ENCODE results near the gene SGIP1. TPM values are rescaled to one million over a fixed set of nuclear protein-coding genes. Genes with fewer than 3 reads are reported as not detected.

SGIP1 gene
- total RNA-seq, 1 donor from 2014 or later = 16.0 TPM

DNA sequence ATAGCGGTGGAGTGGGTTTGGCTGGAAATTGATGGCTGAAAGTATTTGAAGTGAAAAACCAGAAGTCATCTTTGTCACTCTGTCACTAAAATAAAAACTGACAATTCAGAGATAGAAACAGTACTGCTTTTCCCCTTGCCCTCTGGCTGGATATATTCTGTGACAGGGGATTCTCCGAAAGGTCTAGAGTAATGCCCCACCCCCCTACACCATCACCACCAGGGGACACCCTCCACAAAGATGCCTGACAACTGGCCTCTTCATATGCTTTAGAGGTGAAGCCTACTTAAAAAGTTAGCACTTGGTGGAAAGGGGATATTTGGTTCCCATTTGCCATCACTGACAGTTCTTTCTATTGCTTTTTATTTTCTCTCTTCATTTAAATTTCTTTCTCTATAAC, 73.5 kb downstream of the SGIP1 start:
- DNase-seq (ENCODE audit: low spot score, unreplicated experiment) = no peak
- TF ChIP-seq, protein P1, sequence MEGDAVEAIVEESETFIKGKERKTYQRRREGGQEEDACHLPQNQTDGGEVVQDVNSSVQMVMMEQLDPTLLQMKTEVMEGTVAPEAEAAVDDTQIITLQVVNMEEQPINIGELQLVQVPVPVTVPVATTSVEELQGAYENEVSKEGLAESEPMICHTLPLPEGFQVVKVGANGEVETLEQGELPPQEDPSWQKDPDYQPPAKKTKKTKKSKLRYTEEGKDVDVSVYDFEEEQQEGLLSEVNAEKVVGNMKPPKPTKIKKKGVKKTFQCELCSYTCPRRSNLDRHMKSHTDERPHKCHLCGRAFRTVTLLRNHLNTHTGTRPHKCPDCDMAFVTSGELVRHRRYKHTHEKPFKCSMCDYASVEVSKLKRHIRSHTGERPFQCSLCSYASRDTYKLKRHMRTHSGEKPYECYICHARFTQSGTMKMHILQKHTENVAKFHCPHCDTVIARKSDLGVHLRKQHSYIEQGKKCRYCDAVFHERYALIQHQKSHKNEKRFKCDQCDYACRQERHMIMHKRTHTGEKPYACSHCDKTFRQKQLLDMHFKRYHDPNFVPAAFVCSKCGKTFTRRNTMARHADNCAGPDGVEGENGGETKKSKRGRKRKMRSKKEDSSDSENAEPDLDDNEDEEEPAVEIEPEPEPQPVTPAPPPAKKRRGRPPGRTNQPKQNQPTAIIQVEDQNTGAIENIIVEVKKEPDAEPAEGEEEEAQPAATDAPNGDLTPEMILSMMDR (IDR thresholded peaks at IDR 0.05; ENCODE audit: unreplicated experiment) = no peak
- Mint-ChIP-seq H3K36me3 (ENCODE audit: insufficient read depth) (peaks cover 1% of the 10 kb centered on the region), H3K9me3 (ENCODE audit: low read depth) (peaks cover 3% of the 10 kb centered on the region), H3K27me3 (no peaks in the 10 kb centered on the region), H3K4me3 (ENCODE audit: low read depth) (no peak overlapping the region), H3K4me1 (ENCODE audit: low read depth) (peaks cover 3% of the 10 kb centered on the region), H3K27ac (no peak overlapping the region)

DNA sequence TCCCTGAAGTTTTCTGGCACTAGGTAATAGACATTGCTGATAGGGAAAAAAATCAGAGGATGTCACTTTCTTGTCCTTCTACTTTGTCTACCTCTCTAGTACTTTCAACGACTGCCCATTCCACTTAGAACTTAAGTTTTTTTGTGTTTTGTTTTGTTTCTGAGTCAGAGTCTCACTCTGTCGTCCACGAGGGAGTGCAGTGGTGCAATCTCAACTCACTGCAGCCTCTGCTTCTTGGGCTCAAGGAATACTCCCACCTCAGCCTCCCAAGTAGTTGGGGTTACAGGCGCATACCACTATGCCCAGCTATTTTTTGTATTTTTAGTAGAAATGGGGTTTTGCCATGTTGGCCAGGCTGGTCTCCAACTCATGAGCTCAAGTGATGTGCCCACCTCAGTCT, 79.2 kb downstream of the SGIP1 start:
- TF ChIP-seq, protein P1 (IDR thresholded peaks at IDR 0.05; ENCODE audit: unreplicated experiment) = no peak
- Mint-ChIP-seq H3K27me3 (no peaks in the 10 kb centered on the region), H3K9me3 (ENCODE audit: low read depth) (peaks cover 3% of the 10 kb centered on the region), H3K36me3 (ENCODE audit: insufficient read depth) (peaks cover 1% of the 10 kb centered on the region), H3K4me3 (ENCODE audit: low read depth) (no peak overlapping the region), H3K27ac (no peak overlapping the region), H3K4me1 (ENCODE audit: low read depth) (peaks cover 3% of the 10 kb centered on the region)
- DNase-seq (ENCODE audit: low spot score, unreplicated experiment) = no peak

DNA sequence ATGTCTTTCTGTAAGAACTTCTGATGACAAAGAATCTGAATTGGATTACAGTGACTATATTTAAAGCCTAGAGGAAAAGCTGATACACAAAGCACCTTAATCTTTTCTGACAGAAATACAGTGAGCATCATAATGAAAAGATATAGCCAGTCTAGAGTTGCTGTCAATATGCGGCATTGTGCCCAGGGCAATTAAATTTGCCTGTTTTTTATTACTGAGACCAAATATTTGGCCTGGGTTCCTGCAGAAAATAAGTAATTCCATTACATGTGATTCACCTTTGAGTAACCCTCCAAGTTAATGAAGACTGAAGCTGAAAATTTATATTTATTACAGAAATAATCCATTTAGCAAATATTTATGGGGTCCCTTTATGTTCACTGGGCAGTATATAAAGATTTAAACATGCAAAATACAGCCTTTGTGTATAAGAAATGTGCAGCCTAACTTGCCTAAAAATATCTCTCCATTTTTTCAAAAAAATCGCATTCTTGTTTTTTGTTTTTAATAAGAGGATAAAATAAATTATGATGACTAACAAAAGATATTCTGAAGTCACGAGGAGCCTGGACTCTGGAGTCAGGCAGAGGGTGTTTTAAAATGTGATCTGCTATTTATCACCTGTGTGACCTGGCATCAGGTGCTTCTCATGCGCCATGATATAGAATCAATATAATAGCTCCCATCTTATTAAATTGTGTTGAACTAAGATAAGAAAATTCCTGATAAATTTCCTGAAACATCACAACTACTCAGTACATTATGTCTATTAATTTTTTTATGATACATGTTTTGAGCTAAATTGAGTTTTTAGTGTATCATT, 83.6 kb downstream of the SGIP1 start:
- H3K27me3 Mint-ChIP-seq = no peaks in the 10 kb centered on the region
- H3K36me3 Mint-ChIP-seq (ENCODE audit: insufficient read depth) = no peaks in the 10 kb centered on the region
- TF ChIP-seq, protein P1 (IDR thresholded peaks at IDR 0.05; ENCODE audit: unreplicated experiment) = no peak
- no peak for DNase-seq (ENCODE audit: low spot score, unreplicated experiment)
- H3K27ac Mint-ChIP-seq = no peak overlapping the region
- no peak overlapping the region for H3K4me3 Mint-ChIP-seq (ENCODE audit: low read depth)
- no peaks in the 10 kb centered on the region for H3K4me1 Mint-ChIP-seq (ENCODE audit: low read depth)
- H3K9me3 Mint-ChIP-seq (ENCODE audit: low read depth) = no peaks in the 10 kb centered on the region

DNA sequence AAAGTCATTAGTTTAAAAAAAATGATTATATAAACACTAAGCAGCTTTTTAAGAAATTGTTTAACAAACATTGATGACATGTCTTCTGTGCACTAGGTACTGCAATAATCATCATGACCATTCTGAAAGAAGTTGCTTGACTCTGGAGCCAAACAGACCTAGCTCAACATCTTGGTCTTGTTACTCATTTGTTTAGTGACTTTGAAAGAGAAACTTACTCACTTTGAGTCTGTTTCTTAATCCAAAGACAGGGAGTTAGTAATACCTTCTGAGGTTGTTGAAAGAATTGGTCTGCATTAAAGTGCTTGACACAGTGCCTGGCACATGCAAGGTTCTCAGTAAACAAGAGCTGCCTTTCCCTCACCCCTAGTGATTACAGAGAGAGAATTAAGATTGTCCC, 84.4 kb downstream of the SGIP1 start:
- TF ChIP-seq, protein P1 (IDR thresholded peaks at IDR 0.05; ENCODE audit: unreplicated experiment) = no peak
- no peaks in the 10 kb centered on the region for H3K9me3 Mint-ChIP-seq (ENCODE audit: low read depth)
- H3K27me3 Mint-ChIP-seq = no peaks in the 10 kb centered on the region
- H3K4me3 Mint-ChIP-seq (ENCODE audit: low read depth) = no peak overlapping the region
- no peaks in the 10 kb centered on the region for H3K36me3 Mint-ChIP-seq (ENCODE audit: insufficient read depth)
- no peak overlapping the region for H3K27ac Mint-ChIP-seq
- H3K4me1 Mint-ChIP-seq (ENCODE audit: low read depth) = no peaks in the 10 kb centered on the region
- no peak for DNase-seq (ENCODE audit: low spot score, unreplicated experiment)

DNA sequence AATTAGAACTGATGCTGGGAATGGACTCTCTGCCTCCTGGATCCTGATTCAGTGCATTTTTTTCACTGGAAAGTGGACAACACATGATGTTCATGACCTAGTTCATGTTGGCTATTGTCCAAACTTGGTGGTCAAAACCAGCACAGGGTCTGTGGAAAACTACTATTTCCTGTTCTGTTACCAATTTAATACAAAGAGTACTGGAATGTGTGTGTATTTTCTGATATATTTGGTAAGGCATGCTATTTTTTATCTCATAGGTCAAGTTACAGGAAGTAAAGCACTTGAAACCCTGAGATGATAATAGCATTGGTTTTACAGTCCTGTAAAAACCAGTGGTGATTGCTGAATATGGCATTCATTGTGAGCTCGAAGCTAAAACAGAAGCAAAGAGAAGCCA, 89.9 kb downstream of the SGIP1 start:
- no peaks in the 10 kb centered on the region for H3K27me3 Mint-ChIP-seq
- no peak overlapping the region for H3K4me3 Mint-ChIP-seq (ENCODE audit: low read depth)
- H3K27ac Mint-ChIP-seq = no peak overlapping the region
- no peaks in the 10 kb centered on the region for H3K4me1 Mint-ChIP-seq (ENCODE audit: low read depth)
- no peaks in the 10 kb centered on the region for H3K36me3 Mint-ChIP-seq (ENCODE audit: insufficient read depth)
- DNase-seq (ENCODE audit: low spot score, unreplicated experiment) = no peak
- H3K9me3 Mint-ChIP-seq (ENCODE audit: low read depth) = no peaks in the 10 kb centered on the region
- TF ChIP-seq, protein P1 (IDR thresholded peaks at IDR 0.05; ENCODE audit: unreplicated experiment) = no peak

Measured in progenitor cell of endocrine pancreas (in vitro differentiated cells).